ENCODE measurements around the gene UROC1. TPM values are rescaled to one million over a fixed set of nuclear protein-coding genes. Genes with fewer than 3 reads are reported as not detected.

UROC1 gene
- total RNA-seq, 4 donors from 2014 or later, result not detected

- peaks cover 0 to 9% (median 3%) of the 10 kb centered on the region in 4 donors for H3K4me1 ChIP-seq
- H3K27me3 ChIP-seq, result no peaks in the 10 kb centered on the region
- TF ChIP-seq CTCF (IDR thresholded peaks at IDR 0.05) (no peak), POLR2A (IDR thresholded peaks at IDR 0.05) (no peak), EP300 (IDR thresholded peaks at IDR 0.05) (no peak)
- no peak overlapping the region for H3K4me3 ChIP-seq
- H3K27ac ChIP-seq, result no peak overlapping the region
- WGBS, 2 donors, result 80 to 92% methylated on average over 5 of the region's 5 CpGs
- no peak for DNase-seq (ENCODE audit: low spot score in 2 of 2)
- H3K36me3 ChIP-seq, result no peaks in the 10 kb centered on the region
- no peaks in the 10 kb centered on the region for H3K9me3 ChIP-seq
Observed at GRCh38 chr3:126480206-126480605, 37.4 kb downstream of the UROC1 start.

- Histone ChIP-seq H3K4me3 (no peak overlapping the region), H3K36me3 (no peaks in the 10 kb centered on the region), H3K9me3 (no peaks in the 10 kb centered on the region), H3K27ac (no peak overlapping the region), H3K27me3 (no peaks in the 10 kb centered on the region), H3K4me1 (peaks cover 0 to 12% (median 5%) of the 10 kb centered on the region in 4 donors)
- no peak for DNase-seq (ENCODE audit: low spot score in 2 of 2)
- TF ChIP-seq EP300 (IDR thresholded peaks at IDR 0.05) (no peak), CTCF (IDR thresholded peaks at IDR 0.05) (no peak), POLR2A (IDR thresholded peaks at IDR 0.05) (no peak)
- WGBS, 2 donors, result 80 to 83% methylated on average over 1 of the region's 1 CpG
Observed at GRCh38 chr3:126479642-126480041, 37.9 kb downstream of the UROC1 start.

GRCh38 chr3:126478581-126479310 is 38.8 kb downstream of the UROC1 start:
- no peaks in the 10 kb centered on the region for H3K36me3 ChIP-seq
- H3K27me3 ChIP-seq, result no peaks in the 10 kb centered on the region
- no peaks in the 10 kb centered on the region for H3K9me3 ChIP-seq
- no peak for DNase-seq (ENCODE audit: low spot score in 2 of 2)
- H3K4me3 ChIP-seq, result no peak overlapping the region
- H3K4me1 ChIP-seq, result peaks cover 0 to 21% (median 14%) of the 10 kb centered on the region in 4 donors
- TF ChIP-seq EP300 (IDR thresholded peaks at IDR 0.05) (no peak), CTCF (IDR thresholded peaks at IDR 0.05) (no peak), POLR2A (IDR thresholded peaks at IDR 0.05) (no peak)
- 93 to 95% methylated on average over 14 of the region's 14 CpGs for WGBS, 2 donors
- H3K27ac ChIP-seq, result no peak overlapping the region

- DNase-seq (ENCODE audit: low spot score in 2 of 2), result no peak
- Histone ChIP-seq H3K27ac (peak overlapping the region in 2 of 4 donors; percentile 97 to 98), H3K4me3 (no peak overlapping the region), H3K9me3 (no peaks in the 10 kb centered on the region), H3K4me1 (peaks cover 0 to 38% (median 29%) of the 10 kb centered on the region in 4 donors), H3K27me3 (no peaks in the 10 kb centered on the region), H3K36me3 (peaks cover 0 to 1% (median 0%) of the 10 kb centered on the region in 3 donors)
- 30 to 35% methylated on average over 4 of the region's 4 CpGs for WGBS, 2 donors
- no peak for TF ChIP-seq POLR2A (IDR thresholded peaks at IDR 0.05)
- no peak for TF ChIP-seq EP300 (IDR thresholded peaks at IDR 0.05)
- TF ChIP-seq CTCF (IDR thresholded peaks at IDR 0.05), result no peak
Observed at GRCh38 chr3:126477061-126477380, 40.6 kb downstream of the UROC1 start.

- TF ChIP-seq CTCF (IDR thresholded peaks at IDR 0.05) (peak in 2 of 5 experiments; percentile 33 to 34), EP300 (IDR thresholded peaks at IDR 0.05) (peak in 1 of 2 donors; percentile 90), POLR2A (IDR thresholded peaks at IDR 0.05) (peak; percentile 12 to 54)
- H3K9me3 ChIP-seq, result no peaks in the 10 kb centered on the region
- peak overlapping the region; percentile 85 to 98 (median 94) for H3K27ac ChIP-seq
- 20 to 31% methylated on average over 19 to 27 of the region's 66 CpGs for WGBS, 2 donors
- peaks cover 0 to 44% (median 35%) of the 10 kb centered on the region in 4 donors for H3K4me1 ChIP-seq
- peaks cover 0 to 7% (median 0%) of the 10 kb centered on the region in 3 donors for H3K36me3 ChIP-seq
- no peaks in the 10 kb centered on the region for H3K27me3 ChIP-seq
- DNase-seq (ENCODE audit: low spot score in 2 of 2), result peak; percentile 47 to 53
- H3K4me3 ChIP-seq, result peak overlapping the region; percentile 61 to 90 (median 74)
Observed at GRCh38 chr3:126476166-126477060, 41.2 kb downstream of the UROC1 start.
